ENCODE results near the gene GPR137.
A peak's percentile ranks its signal among the peaks of the same experiment; 100 is the strongest.

The GPR137 gene

DNA sequence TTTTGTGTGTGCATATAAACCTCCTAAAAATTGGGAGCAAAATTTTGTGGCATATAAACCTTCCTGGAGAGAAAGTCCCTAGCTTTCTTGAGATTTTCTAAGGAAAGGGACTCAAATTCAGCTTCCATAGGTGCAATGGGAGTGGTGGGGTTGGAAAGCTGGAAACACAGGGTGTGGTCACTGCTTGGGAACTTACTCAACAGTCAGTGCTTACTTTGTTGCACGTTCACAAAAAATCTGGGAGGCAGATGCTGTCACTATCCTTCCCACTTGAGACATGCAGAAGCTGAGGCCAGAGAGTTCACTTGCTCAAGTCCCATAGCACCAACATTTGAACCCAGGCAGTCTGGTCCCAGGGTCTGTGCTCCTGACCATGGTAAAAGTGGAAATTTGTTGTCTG is 10.6 kb downstream of the GPR137 start:
- TF ChIP-seq, protein P1, sequence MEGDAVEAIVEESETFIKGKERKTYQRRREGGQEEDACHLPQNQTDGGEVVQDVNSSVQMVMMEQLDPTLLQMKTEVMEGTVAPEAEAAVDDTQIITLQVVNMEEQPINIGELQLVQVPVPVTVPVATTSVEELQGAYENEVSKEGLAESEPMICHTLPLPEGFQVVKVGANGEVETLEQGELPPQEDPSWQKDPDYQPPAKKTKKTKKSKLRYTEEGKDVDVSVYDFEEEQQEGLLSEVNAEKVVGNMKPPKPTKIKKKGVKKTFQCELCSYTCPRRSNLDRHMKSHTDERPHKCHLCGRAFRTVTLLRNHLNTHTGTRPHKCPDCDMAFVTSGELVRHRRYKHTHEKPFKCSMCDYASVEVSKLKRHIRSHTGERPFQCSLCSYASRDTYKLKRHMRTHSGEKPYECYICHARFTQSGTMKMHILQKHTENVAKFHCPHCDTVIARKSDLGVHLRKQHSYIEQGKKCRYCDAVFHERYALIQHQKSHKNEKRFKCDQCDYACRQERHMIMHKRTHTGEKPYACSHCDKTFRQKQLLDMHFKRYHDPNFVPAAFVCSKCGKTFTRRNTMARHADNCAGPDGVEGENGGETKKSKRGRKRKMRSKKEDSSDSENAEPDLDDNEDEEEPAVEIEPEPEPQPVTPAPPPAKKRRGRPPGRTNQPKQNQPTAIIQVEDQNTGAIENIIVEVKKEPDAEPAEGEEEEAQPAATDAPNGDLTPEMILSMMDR (IDR thresholded peaks at IDR 0.05; ENCODE audit: low read depth, low read length), result no peak
- H3K4me3 ChIP-seq (ENCODE audit: low read depth, low read length), result no peak overlapping the region

- H3K4me3 ChIP-seq (ENCODE audit: low read depth, low read length), result no peak overlapping the region
- TF ChIP-seq, protein P1 (IDR thresholded peaks at IDR 0.05; ENCODE audit: low read depth, low read length), result no peak
These were observed 11.4 kb downstream of the GPR137 start for GRCh38 chr11:64296830-64297698.

GRCh38 chr11:64297699-64298358 is 12.2 kb downstream of the GPR137 start:
- H3K4me3 ChIP-seq (ENCODE audit: low read depth, low read length), result no peak overlapping the region
- TF ChIP-seq, protein P1 (IDR thresholded peaks at IDR 0.05; ENCODE audit: low read depth, low read length), result no peak

DNA sequence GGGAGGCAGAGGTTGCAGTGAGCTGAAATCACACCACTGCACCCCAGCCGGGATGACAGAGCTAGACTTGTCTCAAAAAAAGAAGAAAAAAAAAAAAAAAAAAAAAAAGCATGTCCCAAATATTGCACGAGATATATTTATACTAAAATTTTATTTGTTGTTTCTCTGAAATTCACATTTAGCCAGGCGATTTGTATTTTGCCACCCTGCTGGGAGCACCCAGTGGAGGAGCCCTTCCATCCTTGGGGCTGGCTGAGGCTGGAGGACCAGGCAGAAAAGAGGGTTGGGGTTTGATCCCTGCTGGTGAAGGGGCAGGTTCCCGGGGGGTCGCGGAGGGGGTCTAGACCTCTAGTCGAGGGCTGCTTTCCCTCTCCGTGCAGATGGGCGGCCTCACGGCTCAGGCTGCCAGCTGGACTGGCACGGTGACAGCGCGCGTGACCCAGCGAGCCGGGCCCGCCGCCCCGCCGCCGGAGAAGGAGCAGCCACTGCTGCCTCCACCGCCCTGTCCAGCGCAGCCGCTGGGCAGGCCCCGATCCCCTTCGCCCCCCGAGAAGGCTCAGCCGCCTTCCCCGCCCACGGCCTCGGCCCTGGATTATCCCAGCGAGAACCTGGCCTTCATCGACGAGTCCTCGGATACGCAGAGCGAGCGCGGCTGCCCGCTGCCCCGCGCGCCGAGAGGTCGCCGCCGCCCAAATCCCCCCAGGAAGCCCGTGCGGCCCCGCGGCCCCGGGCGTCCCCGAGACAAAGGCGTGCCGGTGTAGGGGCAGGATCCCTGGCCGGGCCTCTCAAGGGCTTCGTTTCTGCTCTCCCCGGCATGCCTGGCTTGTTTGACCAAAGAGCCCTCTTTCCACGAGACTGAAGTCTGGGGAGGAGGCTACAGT is 13.6 kb downstream of the GPR137 start:
- no peak overlapping the region for H3K4me3 ChIP-seq (ENCODE audit: low read depth, low read length)
- TF ChIP-seq, protein P1 (IDR thresholded peaks at IDR 0.05; ENCODE audit: low read depth, low read length), result no peak

- peak within 1 kb of the TSS; percentile 23 for H3K4me3 ChIP-seq (ENCODE audit: low read depth, low read length)
- TF ChIP-seq, protein P1 (IDR thresholded peaks at IDR 0.05; ENCODE audit: low read depth, low read length), result no peak
These were observed 14.4 kb downstream of the GPR137 start, which contains the start of gene CATSPERZ for GRCh38 chr11:64299847-64300648. Gene CATSPERZ, plus strand, starts transcription at chr11:64300358. Its CDS starts 53 bp downstream, at chr11:64300411.
